Activated T-cell treated with anti-CD3 and anti-CD28 coated beads, Interleukin-2, amount 50 U/mL, for 72 hours (primary cell): Measurements from ENCODE around the gene DMXL1. TPM values are rescaled to one million over a fixed set of nuclear protein-coding genes. Genes with fewer than 3 reads are reported as not detected.
"Not testable (repeated sequence)": the region's sequence is repeated elsewhere in the genome, so short reads cannot be mapped to it uniquely, and the experiment has no call there.

Experiments
- ATAC-seq, 2 donors: fragments of 150-1000 bp; cut with Tn5 transposase; replicated peaks in 1 of 2; 2 replicates each; pipeline ENCODE4 v1.10.0; 2021; ENCODE audit warnings: moderate library complexity in 2 of 2, mild to moderate bottlenecking in 1 of 2
- DNase-seq, 2 donors: peaks; one replicate each; pipeline ENCODE4 v3.0.0; 2021 to 2022; ENCODE audit warnings: mixed read lengths in 1 of 2
- H3K27ac Mint-ChIP-seq: one replicate; pipeline ENCODE4 v1.8.0; 2022; ENCODE audit warnings: mild to moderate bottlenecking, moderate library complexity, mixed read lengths
- H3K27me3 Mint-ChIP-seq: one replicate; pipeline ENCODE4 v1.8.0; 2022; ENCODE audit warnings: low read depth, mixed read lengths
- H3K36me3 Mint-ChIP-seq, 2 donors: one replicate each; pipeline ENCODE4 v1.8.0; 2022; ENCODE audit warnings: mixed read lengths in 2 of 2, mild to moderate bottlenecking in 1 of 2; ENCODE audit not compliant: insufficient read depth in 2 of 2
- H3K4me1 Mint-ChIP-seq: one replicate; pipeline ENCODE4 v1.8.0; 2022; ENCODE audit warnings: low read depth, mixed read lengths
- H3K4me3 Mint-ChIP-seq, 2 donors: one replicate each; pipeline ENCODE4 v1.8.0; 2022; ENCODE audit warnings: mild to moderate bottlenecking in 2 of 2, mixed read lengths in 2 of 2, moderate library complexity in 2 of 2
- H3K9me3 Mint-ChIP-seq, 2 donors: one replicate each; pipeline ENCODE4 v1.8.0; 2022; ENCODE audit warnings: mixed read lengths in 2 of 2
- total RNA-seq, 2 donors: library from RNA; stranded (reverse); gene quantifications; one replicate each; pipeline ENCODE4 v1.2.3, GENCODE V29; 2022

The DMXL1 gene
- total RNA-seq, 2 donors from 2014 or later, result 34.8 to 43.6 TPM

DNA sequence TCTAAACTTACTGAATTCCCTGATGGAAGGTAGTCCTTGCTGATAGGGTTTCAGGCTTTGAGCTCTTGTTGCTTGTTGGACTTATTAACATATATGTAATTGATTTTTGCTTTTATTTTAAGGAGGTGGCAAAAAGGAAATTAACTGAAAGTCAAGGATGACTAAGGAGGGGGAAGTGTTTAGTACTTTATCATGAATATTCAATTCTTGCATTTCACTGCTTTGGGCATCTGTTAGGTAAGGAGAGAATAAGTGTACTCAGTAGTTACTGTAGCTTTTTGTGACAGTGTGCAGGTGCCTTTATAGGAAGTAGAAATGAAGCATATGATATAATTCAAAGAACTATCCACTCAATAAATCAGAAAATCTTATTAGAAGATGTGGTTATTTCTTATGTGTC is 47.1 kb downstream of the DMXL1 start:
- ATAC-seq (no peak), DNase-seq (no peak)
- Mint-ChIP-seq H3K4me1 (no peaks in the 10 kb centered on the region), H3K9me3 (no peaks in the 10 kb centered on the region), H3K27ac (peak overlapping the region; percentile 73), H3K27me3 (no peaks in the 10 kb centered on the region), H3K4me3 (no peak overlapping the region), H3K36me3 (peaks cover 11 to 21% of the 10 kb centered on the region in 2 donors)

DNA sequence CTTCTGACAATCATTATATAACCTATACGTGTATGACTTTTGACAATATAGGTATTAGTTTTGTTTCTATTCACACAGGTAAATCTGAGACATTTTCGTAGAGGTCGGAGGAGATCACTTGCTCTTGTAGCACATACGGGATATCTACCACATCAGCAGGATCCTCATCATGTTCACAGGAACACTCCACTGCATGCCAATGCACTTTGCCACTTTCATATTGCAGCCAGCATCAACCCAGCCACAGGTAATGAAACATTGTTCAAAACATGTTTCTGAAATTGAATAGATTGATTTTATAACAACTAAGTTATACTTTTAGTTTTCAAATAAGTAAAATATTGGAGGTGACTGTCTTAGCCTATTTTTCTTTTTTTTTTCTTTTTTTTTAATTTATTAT is 50.0 kb downstream of the DMXL1 start:
- Mint-ChIP-seq H3K9me3 (no peaks in the 10 kb centered on the region), H3K4me3 (no peak overlapping the region), H3K36me3 (peaks cover 12 to 22% of the 10 kb centered on the region in 2 donors), H3K27me3 (no peaks in the 10 kb centered on the region), H3K4me1 (no peaks in the 10 kb centered on the region), H3K27ac (no peak overlapping the region)
- DNase-seq (no peak), ATAC-seq (no peak)

DNA sequence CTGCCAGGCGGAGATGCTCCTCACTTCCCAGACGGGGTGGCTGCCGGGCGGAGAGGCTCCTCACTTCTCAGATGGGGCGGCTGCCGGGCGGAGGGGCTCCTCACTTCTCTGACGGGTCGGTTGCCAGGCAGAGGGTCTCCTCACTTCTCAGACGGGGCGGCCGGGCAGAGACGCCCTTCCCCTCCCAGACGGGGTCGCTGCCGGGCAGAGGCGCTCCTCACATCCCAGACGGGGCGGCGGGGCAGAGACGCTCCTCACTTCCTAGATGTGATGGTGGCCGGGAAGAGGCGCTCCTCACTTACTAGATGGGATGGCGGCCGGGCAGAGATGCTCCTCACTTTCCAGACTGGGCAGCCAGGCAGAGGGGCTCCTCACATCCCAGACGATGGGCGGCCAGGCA is 51.6 kb downstream of the DMXL1 start:
- not testable (repeated sequence) for H3K4me1 Mint-ChIP-seq, H3K27me3 Mint-ChIP-seq, H3K4me3 Mint-ChIP-seq

DNA sequence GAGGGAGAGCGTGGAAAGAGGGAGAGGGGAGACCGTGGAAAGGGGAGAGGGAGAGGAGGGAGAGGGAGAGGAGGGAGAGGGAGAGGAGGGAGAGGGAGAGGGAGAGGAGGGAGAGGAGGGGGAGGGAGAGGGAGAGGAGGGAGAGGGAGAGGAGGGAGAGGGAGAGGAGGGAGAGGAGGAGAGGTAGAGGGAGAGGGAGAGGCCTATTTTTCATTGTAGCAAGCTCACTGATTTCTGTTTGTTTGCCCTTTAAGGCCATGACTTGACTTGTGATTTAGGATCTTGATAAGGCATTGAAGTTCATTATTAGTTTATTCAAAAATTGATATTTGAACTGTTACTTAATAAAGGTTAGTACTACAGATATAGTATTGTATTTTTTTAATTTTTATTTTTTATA is 52.4 kb downstream of the DMXL1 start:
- no peak overlapping the region for H3K4me3 Mint-ChIP-seq
- H3K4me1 Mint-ChIP-seq, result no peaks in the 10 kb centered on the region
- no peaks in the 10 kb centered on the region for H3K9me3 Mint-ChIP-seq
- H3K27me3 Mint-ChIP-seq, result no peaks in the 10 kb centered on the region
- H3K27ac Mint-ChIP-seq, result no peak overlapping the region
- peaks cover 11 to 16% of the 10 kb centered on the region in 2 donors for H3K36me3 Mint-ChIP-seq
- no peak for DNase-seq
- ATAC-seq, result no peak

More for the DNA sequence above, 51.6 kb downstream of the DMXL1 start:
- not testable (repeated sequence) for H3K27ac Mint-ChIP-seq, ATAC-seq, DNase-seq, H3K9me3 Mint-ChIP-seq
- peaks cover 10 to 18% of the 10 kb centered on the region in 2 donors for H3K36me3 Mint-ChIP-seq

DNA sequence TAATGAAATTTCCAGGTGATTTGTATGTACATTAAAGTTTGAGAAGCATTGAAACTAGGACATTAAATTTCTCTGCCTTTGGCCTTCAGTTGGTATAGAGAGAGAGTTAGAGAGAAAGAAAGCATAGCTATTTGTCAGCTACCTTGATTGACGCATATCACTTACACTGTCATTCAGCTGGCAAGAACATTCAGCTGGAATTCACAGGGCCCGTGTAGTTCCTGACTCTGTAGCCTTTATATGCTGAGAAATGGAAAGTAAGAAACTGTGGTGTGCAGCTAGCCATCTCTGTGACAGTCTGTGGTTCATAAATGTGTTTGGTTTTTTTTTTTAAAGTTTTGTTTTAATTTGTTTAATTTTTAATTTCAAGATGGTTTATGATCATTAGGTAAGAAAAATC is 58.9 kb downstream of the DMXL1 start:
- H3K27me3 Mint-ChIP-seq, result no peaks in the 10 kb centered on the region
- H3K4me1 Mint-ChIP-seq, result no peaks in the 10 kb centered on the region
- DNase-seq (no peak), ATAC-seq (no peak)
- H3K27ac Mint-ChIP-seq, result peak overlapping the region; percentile 46
- peaks cover 7 to 14% of the 10 kb centered on the region in 2 donors for H3K36me3 Mint-ChIP-seq
- H3K4me3 Mint-ChIP-seq, result no peak overlapping the region
- H3K9me3 Mint-ChIP-seq, result no peaks in the 10 kb centered on the region

DNA sequence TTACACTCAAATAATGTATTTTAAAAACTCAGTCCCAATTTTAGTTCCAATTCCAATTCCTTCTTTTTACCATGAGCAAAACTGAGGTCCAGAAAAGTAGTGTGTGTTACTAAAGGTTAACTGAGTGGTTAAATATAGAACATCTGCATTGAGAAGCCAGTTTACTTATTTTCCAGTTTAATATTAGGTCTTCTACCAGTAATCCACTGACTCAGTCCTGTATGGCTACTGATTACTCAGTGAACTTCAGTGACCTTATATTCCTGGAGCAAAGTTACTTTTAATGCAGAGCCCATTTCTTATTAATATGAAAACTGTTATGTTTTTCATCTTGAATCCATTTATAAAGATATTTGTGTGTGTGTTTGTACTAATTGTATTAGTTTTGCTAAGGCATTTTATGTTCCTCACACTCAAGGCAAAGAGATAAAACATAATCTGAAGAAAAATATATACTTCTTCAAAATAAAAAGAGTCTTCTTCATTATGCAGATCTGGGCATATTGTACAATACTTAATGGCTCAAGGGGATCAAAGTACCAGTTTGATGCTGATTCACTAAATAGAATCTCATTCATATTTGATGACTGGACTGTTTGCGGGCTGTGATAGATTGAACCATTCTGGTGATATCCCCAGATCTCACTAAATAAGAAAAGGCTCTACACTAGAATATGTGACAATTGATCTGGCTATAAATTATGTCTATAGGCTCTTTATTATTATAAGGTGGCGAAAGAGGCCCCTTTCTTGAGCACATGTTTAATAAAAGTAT is 60.8 kb downstream of the DMXL1 start:
- Mint-ChIP-seq H3K27ac (no peak overlapping the region), H3K9me3 (peaks cover 3 to 13% of the 10 kb centered on the region in 2 donors), H3K27me3 (no peaks in the 10 kb centered on the region), H3K36me3 (peaks cover 18 to 34% of the 10 kb centered on the region in 2 donors), H3K4me3 (no peak overlapping the region), H3K4me1 (no peaks in the 10 kb centered on the region)
- ATAC-seq, result no peak
- DNase-seq, result no peak

DNA sequence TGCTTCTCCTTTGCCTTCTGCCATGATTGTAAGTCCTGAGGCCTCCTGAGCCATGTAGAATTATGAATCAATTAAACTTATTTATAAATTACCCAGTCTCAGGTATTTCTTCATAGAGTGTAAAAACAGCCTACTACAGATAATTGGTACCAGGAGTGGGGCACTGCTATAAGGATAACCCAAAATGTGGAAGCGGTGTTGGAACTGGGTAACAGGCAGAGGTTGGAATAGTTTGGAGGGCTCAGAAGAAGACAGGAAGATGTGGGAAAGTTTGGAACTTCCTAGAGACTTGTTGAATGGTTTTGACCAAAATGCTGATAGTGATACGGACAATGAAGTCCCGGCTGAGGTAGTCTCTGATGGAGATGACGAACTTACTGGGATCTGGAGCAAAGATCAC is 64.9 kb downstream of the DMXL1 start:
- not testable (repeated sequence) for ATAC-seq, H3K4me3 Mint-ChIP-seq, DNase-seq, H3K27ac Mint-ChIP-seq, H3K27me3 Mint-ChIP-seq, H3K4me1 Mint-ChIP-seq
- Mint-ChIP-seq H3K9me3 (peaks cover 10 to 27% of the 10 kb centered on the region in 2 donors), H3K36me3 (peaks cover 19 to 47% of the 10 kb centered on the region in 2 donors)

DNA sequence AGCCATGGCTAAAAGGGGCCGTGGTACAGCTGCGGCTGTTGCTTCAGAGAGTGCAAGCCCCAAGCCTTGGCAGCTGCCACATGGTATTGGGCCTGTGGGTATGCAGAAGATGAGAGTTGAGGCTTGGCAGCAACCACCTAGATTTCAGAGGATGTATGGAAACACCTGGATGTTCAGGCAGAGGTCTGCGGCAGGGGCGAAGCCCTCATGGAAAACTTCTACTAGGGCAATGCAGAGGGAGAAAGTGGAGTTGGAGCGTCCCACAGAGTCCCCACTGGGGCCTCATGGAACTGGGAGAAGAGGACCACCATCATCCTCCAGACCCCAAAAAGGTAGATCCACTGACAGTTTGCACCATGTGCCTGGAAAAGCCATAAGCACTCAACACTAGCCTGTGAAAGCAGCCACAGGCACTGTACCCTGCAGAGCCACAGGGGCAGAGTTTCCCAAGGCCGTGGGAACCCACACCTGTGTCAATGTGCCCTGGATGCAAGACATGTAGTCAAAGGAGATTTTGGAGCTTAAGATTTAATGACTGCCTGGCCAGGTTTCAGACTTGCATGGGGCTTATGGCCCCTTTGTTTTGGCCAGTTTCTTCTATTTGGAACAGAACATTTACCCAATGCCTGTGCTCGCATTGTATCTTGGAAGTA is 65.9 kb downstream of the DMXL1 start:
- H3K36me3 Mint-ChIP-seq, result peaks cover 19 to 47% of the 10 kb centered on the region in 2 donors
- no peaks in the 10 kb centered on the region for H3K4me1 Mint-ChIP-seq
- H3K4me3 Mint-ChIP-seq, result no peak overlapping the region
- peaks cover 12 to 27% of the 10 kb centered on the region in 2 donors for H3K9me3 Mint-ChIP-seq
- ATAC-seq (no peak), DNase-seq (no peak)
- H3K27me3 Mint-ChIP-seq, result no peaks in the 10 kb centered on the region
- no peak overlapping the region for H3K27ac Mint-ChIP-seq

DNA sequence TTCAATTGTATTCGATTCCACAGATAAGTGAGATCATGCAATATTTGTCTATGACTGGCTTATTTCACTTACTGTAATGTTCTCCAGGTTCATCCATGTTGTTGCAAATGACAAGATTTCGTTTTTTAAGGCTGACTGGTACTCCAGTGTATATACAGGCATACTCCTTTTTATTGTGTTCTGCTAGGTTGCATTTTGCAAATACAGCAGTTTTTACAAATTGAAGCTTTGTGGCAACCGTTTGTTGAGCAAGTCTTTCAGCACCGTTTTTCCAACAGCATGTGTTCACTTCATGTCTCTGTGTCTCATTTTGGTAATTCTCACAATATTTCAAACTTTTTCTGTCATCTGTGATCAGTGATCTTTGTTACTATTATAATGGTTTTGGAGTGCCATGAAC is 82.7 kb downstream of the DMXL1 start:
- ATAC-seq (no peak), DNase-seq (no peak)
- H3K4me1 Mint-ChIP-seq, result no peaks in the 10 kb centered on the region
- H3K36me3 Mint-ChIP-seq, result peaks cover 11 to 20% of the 10 kb centered on the region in 2 donors
- no peak overlapping the region for H3K4me3 Mint-ChIP-seq
- peaks cover 3 to 7% of the 10 kb centered on the region in 2 donors for H3K9me3 Mint-ChIP-seq
- no peaks in the 10 kb centered on the region for H3K27me3 Mint-ChIP-seq
- H3K27ac Mint-ChIP-seq, result no peak overlapping the region

DNA sequence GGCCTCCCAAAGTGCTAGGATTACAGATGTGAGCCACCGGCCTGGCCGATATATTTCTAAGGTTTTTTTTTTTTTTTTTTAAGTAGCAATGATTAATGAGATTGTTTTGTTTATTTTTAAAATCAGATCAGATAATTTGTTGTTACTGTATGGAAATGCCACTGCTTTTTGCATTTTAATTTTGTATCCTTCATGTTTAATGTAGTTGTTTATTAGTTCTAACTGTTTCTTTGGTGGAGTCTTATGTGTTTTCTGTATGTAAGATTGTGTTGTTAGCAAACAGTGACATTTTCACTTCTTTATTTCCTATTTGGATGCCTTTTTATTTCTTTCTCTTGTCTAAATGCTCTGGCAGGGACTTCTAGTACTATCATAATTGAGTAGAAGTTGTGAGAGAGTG is 87.3 kb downstream of the DMXL1 start:
- no peak for ATAC-seq
- no peak for DNase-seq
- Mint-ChIP-seq H3K4me1 (no peaks in the 10 kb centered on the region), H3K27me3 (no peaks in the 10 kb centered on the region), H3K36me3 (peaks cover 14 to 25% of the 10 kb centered on the region in 2 donors), H3K27ac (peak overlapping the region; percentile 26), H3K9me3 (peaks cover 3 to 8% of the 10 kb centered on the region in 2 donors), H3K4me3 (no peak overlapping the region)

DNA sequence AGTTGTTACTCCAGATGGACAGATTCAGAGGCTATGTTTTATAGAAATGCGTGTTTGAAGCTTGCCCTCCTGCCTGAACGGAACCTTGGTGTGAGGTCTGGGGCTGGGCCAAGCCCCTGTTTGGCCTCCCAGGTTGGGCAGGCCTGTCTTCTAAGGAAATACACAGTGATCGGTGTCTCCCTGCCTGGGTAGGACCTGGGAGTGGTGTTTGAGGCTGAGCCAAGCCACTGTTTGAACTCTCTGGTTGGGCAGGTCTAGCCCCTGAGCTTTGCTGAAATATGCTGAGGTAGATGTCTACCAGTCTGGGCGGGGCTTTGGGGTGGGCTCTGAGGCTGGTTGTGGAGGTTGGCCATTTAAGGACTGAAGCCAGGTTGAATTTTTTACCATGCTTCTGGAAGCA is 90.5 kb downstream of the DMXL1 start:
- H3K4me1 Mint-ChIP-seq, result no peaks in the 10 kb centered on the region

DNA sequence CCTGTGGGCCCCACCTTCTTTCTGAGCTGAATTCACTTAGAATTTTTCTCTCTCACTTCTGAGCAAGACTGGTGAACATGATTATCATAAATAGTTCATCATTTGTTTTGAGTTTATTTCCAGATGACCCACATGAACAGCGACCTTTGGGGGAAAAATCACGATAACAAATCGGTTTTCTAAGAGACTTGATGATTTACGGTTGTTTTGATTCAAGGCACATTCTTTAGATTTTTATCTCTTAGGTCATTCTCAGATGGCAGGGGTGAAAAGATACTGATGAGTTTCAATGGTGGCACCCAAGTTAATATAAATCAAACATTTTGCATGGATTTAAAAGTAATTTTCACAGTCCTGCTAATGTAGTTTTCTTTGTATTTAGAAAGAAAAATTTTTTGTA is 95.1 kb downstream of the DMXL1 start:
- Mint-ChIP-seq H3K9me3 (no peaks in the 10 kb centered on the region), H3K4me3 (no peak overlapping the region), H3K4me1 (no peaks in the 10 kb centered on the region), H3K36me3 (peaks cover 8 to 11% of the 10 kb centered on the region in 2 donors), H3K27me3 (no peaks in the 10 kb centered on the region), H3K27ac (no peak overlapping the region)
- DNase-seq (no peak), ATAC-seq (no peak)

More for the DNA sequence above, 90.5 kb downstream of the DMXL1 start:
- H3K36me3 Mint-ChIP-seq, result peaks cover 14 to 28% of the 10 kb centered on the region in 2 donors
- H3K4me3 Mint-ChIP-seq, result no peak overlapping the region
- no peaks in the 10 kb centered on the region for H3K27me3 Mint-ChIP-seq
- no peak for DNase-seq
- H3K27ac Mint-ChIP-seq, result no peak overlapping the region
- H3K9me3 Mint-ChIP-seq, result peaks cover 3 to 8% of the 10 kb centered on the region in 2 donors
- ATAC-seq, result no peak

DNA sequence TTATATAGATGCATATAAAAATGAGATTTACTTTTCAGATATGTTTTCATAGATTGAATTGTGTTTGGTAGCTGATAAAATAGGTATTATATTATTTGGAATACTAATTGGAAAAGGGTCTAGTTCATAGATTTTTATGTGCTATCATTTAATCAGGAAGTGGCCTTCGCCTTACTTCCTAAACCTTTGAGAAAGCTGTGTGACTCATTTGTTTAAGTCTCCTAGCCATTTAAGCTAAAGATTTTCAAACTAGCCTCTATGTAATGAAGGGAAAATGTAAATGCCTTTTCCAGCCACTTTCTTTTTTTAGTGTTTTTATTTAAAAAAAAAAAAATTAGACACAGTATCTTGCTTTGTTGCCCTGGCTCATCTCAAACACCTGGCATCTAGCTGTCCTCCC is 97.5 kb downstream of the DMXL1 start:
- Mint-ChIP-seq H3K9me3 (no peaks in the 10 kb centered on the region), H3K27ac (no peak overlapping the region), H3K4me3 (no peak overlapping the region), H3K4me1 (no peaks in the 10 kb centered on the region), H3K36me3 (peaks cover 5 to 11% of the 10 kb centered on the region in 2 donors), H3K27me3 (no peaks in the 10 kb centered on the region)
- DNase-seq, result no peak
- no peak for ATAC-seq
